Fibroblast of lung (primary cell): ENCODE measurements around the gene ROMO1.
"Not testable (repeated sequence)": the region's sequence is repeated elsewhere in the genome, so short reads cannot be mapped to it uniquely, and the experiment has no call there.

Experiments used
- CTCF ChIP-seq, 2 donors: IDR thresholded peaks in 1 of 2; conservative IDR thresholded peaks in 1 of 2; 1 replicate in 1 of 2; 2 replicates in 1 of 2; pipeline ENCODE4 v1.5.1; 2011 to 2012; ENCODE audit warnings: low read length in 2 of 2, control low read depth in 1 of 2, inconsistent platforms in 1 of 2, low read depth in 1 of 2, mild to moderate bottlenecking in 1 of 2
- EZH2 ChIP-seq: IDR thresholded peaks from 2 replicates; pipeline ENCODE4 v1.5.1; 2012; ENCODE audit warnings: low read length, control low read depth, mild to moderate bottlenecking; ENCODE audit errors: missing control alignments

DNA sequence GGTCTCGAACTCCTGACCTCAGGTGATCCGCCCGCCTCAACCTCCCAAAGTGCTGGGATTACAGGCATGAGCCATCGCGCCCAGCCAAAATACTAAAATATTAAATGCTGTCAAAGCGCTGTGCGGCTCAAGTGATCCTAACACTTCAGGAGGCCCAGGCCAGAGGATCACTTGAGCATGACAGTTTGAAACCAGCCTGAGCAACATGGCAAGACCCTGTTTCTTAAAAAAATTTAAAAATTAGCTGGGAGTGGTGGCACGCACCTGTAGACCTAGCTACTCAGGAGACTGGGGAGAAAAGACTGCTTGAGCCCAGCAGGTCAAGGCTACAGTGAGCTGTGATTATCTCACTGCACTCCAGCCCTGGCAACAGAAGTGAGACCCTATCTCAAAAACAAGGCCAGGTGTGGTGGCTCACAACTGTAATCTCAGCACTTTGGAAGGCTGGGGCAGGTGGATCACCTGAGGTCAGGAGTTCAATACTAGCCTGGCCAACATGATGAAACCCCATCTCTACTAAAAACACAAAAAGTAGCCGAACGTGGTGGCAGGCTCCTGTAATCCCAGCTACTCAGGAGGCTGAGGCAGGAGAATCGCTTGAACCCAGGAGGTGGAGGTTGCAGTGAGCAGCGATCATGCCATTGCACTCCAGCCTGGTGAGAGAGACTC, 24.6 kb downstream of the ROMO1 start:
- TF ChIP-seq CTCF (conservative IDR thresholded peaks at IDR 0.05 in 1 of 2, IDR thresholded peaks at IDR 0.05 in 1 of 2; ENCODE audit: low read depth in 1 of 2, low read length in 2 of 2); EZH2: not testable (repeated sequence)
